ENCODE results near the gene TRIM8. TPM values are rescaled to one million over a fixed set of nuclear protein-coding genes. Genes with fewer than 3 reads are reported as not detected.
A peak's percentile ranks its signal among the peaks of the same experiment; 100 is the strongest.

TRIM8 gene
- total and polyA plus RNA-seq, 9 of the 15 experiments (the other 6 are each of a cell fraction or from before 2014, with no cell fraction given) = 1.7 to 26.0 (median 9.1) TPM

DNA sequence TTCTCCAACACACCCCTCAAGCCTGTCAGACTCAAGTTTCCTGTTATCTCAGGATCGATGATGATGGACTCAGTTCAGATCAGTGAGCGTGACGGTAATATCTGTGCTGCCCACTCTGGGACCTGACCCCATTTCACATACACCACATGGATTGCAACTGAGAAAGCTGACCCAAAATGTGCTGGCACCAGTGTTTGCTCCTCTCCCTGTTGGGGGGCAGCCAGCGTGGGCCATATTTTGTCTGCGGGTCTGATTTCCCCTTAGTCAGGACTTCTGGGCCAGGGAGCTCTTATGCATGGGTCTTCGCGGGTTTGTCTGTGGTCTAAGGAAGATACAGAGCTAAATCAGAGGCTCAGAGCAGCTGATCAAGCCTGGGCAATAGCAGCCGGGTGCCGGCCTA is 42.6 kb upstream of the TRIM8 start:
- intact Hi-C loops (cut with micrococcal nuclease) = no loop called here
- Histone ChIP-seq H3K4me1 (replicated peaks in 1 of 2; ENCODE audit: control insufficient read depth in 2 of 2, insufficient read depth in 2 of 2, low read length in 2 of 2) (peaks cover 33 to 44% of the 10 kb centered on the region in 2 experiments), H4K20me1 (replicated peaks; ENCODE audit: control insufficient read depth, insufficient read depth, low read length) (no peaks in the 10 kb centered on the region), H3K9ac (ENCODE audit: insufficient read depth in 1 of 2, low read depth in 2 of 2, low read length in 2 of 2) (no peak overlapping the region), H3K9me1 (ENCODE audit: control insufficient read depth, insufficient read depth, low read length) (no peaks in the 10 kb centered on the region), H3K36me3 (ENCODE audit: control insufficient read depth, insufficient read depth, low read length) (peaks cover 14% of the 10 kb centered on the region; the same call in 2 of the 3 replicates), H3K27me3 (ENCODE audit: control insufficient read depth in 2 of 2, insufficient read depth in 2 of 2, low read length in 2 of 2) (no peaks in the 10 kb centered on the region), H3K4me2 (ENCODE audit: insufficient read depth, low read length) (no peak overlapping the region), H3K27ac (ENCODE audit: extremely low read depth, low read depth, low read length) (peak overlapping the region; percentile 20; the same call in 1 of the 3 replicates), H2AFZ (ENCODE audit: low read depth, low read length) (no peak overlapping the region), H3K4me3 (no peak overlapping the region), H3K9me3 (replicated peaks; ENCODE audit: control insufficient read depth, insufficient read depth, low read depth, low read length) (no peaks in the 10 kb centered on the region), H3K79me2 (ENCODE audit: control insufficient read depth, insufficient read depth, low read length) (no peaks in the 10 kb centered on the region)
- BruUV-seq (replicated peaks) = no TSS peak
- ChIA-PET POLR2A (interaction anchor here (0.9 kb wide), 1 partner anchor 10 kb away, joined by 6 read pairs; no protein-coding TSS in a partner anchor), CTCF (ENCODE audit: low intra/inter-chr PET ratio) (no interaction called here)
- in situ Hi-C loops (cut with MboI) = loop anchor here (25.0 kb wide), 1 partner anchor 764 kb away; the partner anchor contains the start of gene KCNIP2
- peak; percentile 61 for FAIRE-seq
- TF ChIP-seq KLF13 (tag; IDR thresholded peaks at IDR 0.05; ENCODE audit: borderline replicate concordance, low read depth) (no peak), HSF4 (CRISPR knock-in tag; IDR thresholded peaks at IDR 0.05; ENCODE audit: borderline replicate concordance) (no peak), EHMT2 (IDR thresholded peaks at IDR 0.05) (no peak), FIP1L1 (IDR thresholded peaks at IDR 0.05; ENCODE audit: low read depth, low read length, poor library complexity, severe bottlenecking) (no peak), ZNF347 (CRISPR knock-in tag; IDR thresholded peaks at IDR 0.05; ENCODE audit: low read depth) (no peak), ZNF143 (CRISPR knock-in tag; IDR thresholded peaks at IDR 0.05) (no peak), ZFP1 (CRISPR knock-in tag; IDR thresholded peaks at IDR 0.05) (no peak), ZNF146 (CRISPR knock-in tag; IDR thresholded peaks at IDR 0.05; ENCODE audit: unreplicated experiment) (no peak), ZNF3 (CRISPR knock-in tag; IDR thresholded peaks at IDR 0.05) (no peak), ZNF785 (CRISPR knock-in tag; IDR thresholded peaks at IDR 0.05) (no peak), EP300 (IDR thresholded peaks at IDR 0.05; ENCODE audit: low read length) (no peak), ZNF212 (CRISPR knock-in tag; IDR thresholded peaks at IDR 0.05) (no peak), ZFX (CRISPR knock-in tag; IDR thresholded peaks at IDR 0.05) (no peak), RBM22 (IDR thresholded peaks at IDR 0.05; ENCODE audit: low read depth, low read length, poor library complexity, severe bottlenecking) (no peak)
- TF ChIP-seq, protein P1, sequence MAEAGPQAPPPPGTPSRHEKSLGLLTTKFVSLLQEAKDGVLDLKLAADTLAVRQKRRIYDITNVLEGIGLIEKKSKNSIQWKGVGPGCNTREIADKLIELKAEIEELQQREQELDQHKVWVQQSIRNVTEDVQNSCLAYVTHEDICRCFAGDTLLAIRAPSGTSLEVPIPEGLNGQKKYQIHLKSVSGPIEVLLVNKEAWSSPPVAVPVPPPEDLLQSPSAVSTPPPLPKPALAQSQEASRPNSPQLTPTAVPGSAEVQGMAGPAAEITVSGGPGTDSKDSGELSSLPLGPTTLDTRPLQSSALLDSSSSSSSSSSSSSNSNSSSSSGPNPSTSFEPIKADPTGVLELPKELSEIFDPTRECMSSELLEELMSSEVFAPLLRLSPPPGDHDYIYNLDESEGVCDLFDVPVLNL (CRISPR knock-in tag; IDR thresholded peaks at IDR 0.05; ENCODE audit: low read depth) = no peak
- TF ChIP-seq, protein P2, sequence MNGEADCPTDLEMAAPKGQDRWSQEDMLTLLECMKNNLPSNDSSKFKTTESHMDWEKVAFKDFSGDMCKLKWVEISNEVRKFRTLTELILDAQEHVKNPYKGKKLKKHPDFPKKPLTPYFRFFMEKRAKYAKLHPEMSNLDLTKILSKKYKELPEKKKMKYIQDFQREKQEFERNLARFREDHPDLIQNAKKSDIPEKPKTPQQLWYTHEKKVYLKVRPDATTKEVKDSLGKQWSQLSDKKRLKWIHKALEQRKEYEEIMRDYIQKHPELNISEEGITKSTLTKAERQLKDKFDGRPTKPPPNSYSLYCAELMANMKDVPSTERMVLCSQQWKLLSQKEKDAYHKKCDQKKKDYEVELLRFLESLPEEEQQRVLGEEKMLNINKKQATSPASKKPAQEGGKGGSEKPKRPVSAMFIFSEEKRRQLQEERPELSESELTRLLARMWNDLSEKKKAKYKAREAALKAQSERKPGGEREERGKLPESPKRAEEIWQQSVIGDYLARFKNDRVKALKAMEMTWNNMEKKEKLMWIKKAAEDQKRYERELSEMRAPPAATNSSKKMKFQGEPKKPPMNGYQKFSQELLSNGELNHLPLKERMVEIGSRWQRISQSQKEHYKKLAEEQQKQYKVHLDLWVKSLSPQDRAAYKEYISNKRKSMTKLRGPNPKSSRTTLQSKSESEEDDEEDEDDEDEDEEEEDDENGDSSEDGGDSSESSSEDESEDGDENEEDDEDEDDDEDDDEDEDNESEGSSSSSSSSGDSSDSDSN (IDR thresholded peaks at IDR 0.05; ENCODE audit: borderline replicate concordance in 1 of 2, low read depth in 2 of 2, low read length in 2 of 2) = no peak
- TF ChIP-seq, protein P3, sequence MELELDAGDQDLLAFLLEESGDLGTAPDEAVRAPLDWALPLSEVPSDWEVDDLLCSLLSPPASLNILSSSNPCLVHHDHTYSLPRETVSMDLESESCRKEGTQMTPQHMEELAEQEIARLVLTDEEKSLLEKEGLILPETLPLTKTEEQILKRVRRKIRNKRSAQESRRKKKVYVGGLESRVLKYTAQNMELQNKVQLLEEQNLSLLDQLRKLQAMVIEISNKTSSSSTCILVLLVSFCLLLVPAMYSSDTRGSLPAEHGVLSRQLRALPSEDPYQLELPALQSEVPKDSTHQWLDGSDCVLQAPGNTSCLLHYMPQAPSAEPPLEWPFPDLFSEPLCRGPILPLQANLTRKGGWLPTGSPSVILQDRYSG (tag; conservative IDR thresholded peaks at IDR 0.05; ENCODE audit: low read depth) = no peak
- 64% methylated on average over 7 of the region's 9 CpGs for WGBS (ENCODE audit: insufficient coverage, low coverage, missing lambda C conversion rate)
- no peak for ATAC-seq
- no peak for DNase-seq (ENCODE audit: extremely low read depth in 1 of 4, low spot score in 3 of 4)
